WTC11 (cell line): ENCODE results near the gene GOLGA8M. TPM values are rescaled to one million over a fixed set of nuclear protein-coding genes. Genes with fewer than 3 reads are reported as not detected.
"Not testable (repeated sequence)": the region's sequence is repeated elsewhere in the genome, so short reads cannot be mapped to it uniquely, and the experiment has no call there.

Experiments used
- ATAC-seq: fragments of 200-7000 bp; cut with Tn5 transposase; 2 replicates; pipeline ENCODE4 v1.10.0; 2021; ENCODE audit warnings: mild to moderate bottlenecking, moderate library complexity
- CTCF ChIA-PET: fragments of 300-600 bp; sonication (Branson Sonifier 250); formaldehyde crosslinking; loops from one replicate; lab custom pipeline; 2021; ENCODE audit warnings: antibody characterized with exemption; lab: Charles Lee
- POLR2A ChIA-PET: fragments of 350-600 bp; sonication (Branson Sonifier 250); formaldehyde crosslinking; loops from one replicate; lab custom pipeline; 2021; ENCODE audit warnings: antibody characterized with exemption; lab: Charles Lee
- DNase-seq: peaks from one replicate; pipeline ENCODE4 v3.0.0; 2021; ENCODE audit warnings: low spot score
- H3K27ac Mint-ChIP-seq: 2 replicates; pipeline ENCODE4 v1.8.0; 2021; ENCODE audit warnings: mixed read lengths
- H3K27me3 Mint-ChIP-seq: 2 replicates; pipeline ENCODE4 v1.8.0; 2021; ENCODE audit warnings: low read depth, mild to moderate bottlenecking, moderate library complexity, mixed read lengths
- H3K36me3 Mint-ChIP-seq: 2 replicates; pipeline ENCODE4 v1.8.0; 2021; ENCODE audit warnings: mixed read lengths
- H3K4me1 Mint-ChIP-seq: 2 replicates; pipeline ENCODE4 v1.8.0; 2022; ENCODE audit warnings: mixed read lengths
- H3K4me3 Mint-ChIP-seq: 2 replicates; pipeline ENCODE4 v1.8.0; 2021; ENCODE audit warnings: mild to moderate bottlenecking, moderate library complexity, mixed read lengths
- H3K9me3 Mint-ChIP-seq: 2 replicates; pipeline ENCODE4 v1.8.0; 2021; ENCODE audit warnings: mixed read lengths
- total RNA-seq: library from RNA; stranded (reverse); gene quantifications from 3 replicates; pipeline ENCODE4 v1.2.3, GENCODE V29; 2021

GOLGA8M gene
- total RNA-seq, 1 experiment from 2014 or later = not detected

- H3K4me3 Mint-ChIP-seq, H3K36me3 Mint-ChIP-seq, ATAC-seq, CTCF ChIA-PET, H3K27me3 Mint-ChIP-seq, H3K4me1 Mint-ChIP-seq, DNase-seq, H3K9me3 Mint-ChIP-seq, POLR2A ChIA-PET, H3K27ac Mint-ChIP-seq: not testable (repeated sequence)
Observed at GRCh38 chr15:28664575-28664974, 47.6 kb downstream of the GOLGA8M start.

GRCh38 chr15:28663717-28664116 is 48.5 kb downstream of the GOLGA8M start:
- H3K9me3 Mint-ChIP-seq, H3K4me1 Mint-ChIP-seq, H3K36me3 Mint-ChIP-seq, CTCF ChIA-PET, DNase-seq, POLR2A ChIA-PET, H3K27me3 Mint-ChIP-seq, H3K4me3 Mint-ChIP-seq, H3K27ac Mint-ChIP-seq: not testable (repeated sequence)
- peak; percentile 95 for ATAC-seq

GRCh38 chr15:28660750-28661149 is 51.5 kb downstream of the GOLGA8M start:
- peak; percentile 71 for ATAC-seq
- CTCF ChIA-PET, POLR2A ChIA-PET, H3K27ac Mint-ChIP-seq, H3K27me3 Mint-ChIP-seq, H3K4me3 Mint-ChIP-seq, H3K36me3 Mint-ChIP-seq, H3K4me1 Mint-ChIP-seq, H3K9me3 Mint-ChIP-seq, DNase-seq: not testable (repeated sequence)

- H3K9me3 Mint-ChIP-seq, H3K27ac Mint-ChIP-seq, H3K36me3 Mint-ChIP-seq, H3K4me3 Mint-ChIP-seq, CTCF ChIA-PET, DNase-seq, ATAC-seq, H3K27me3 Mint-ChIP-seq, POLR2A ChIA-PET, H3K4me1 Mint-ChIP-seq: not testable (repeated sequence)
Observed at GRCh38 chr15:28656018-28656360, 56.2 kb downstream of the GOLGA8M start.

- H3K4me1 Mint-ChIP-seq, H3K4me3 Mint-ChIP-seq, H3K9me3 Mint-ChIP-seq, H3K36me3 Mint-ChIP-seq, H3K27me3 Mint-ChIP-seq, CTCF ChIA-PET, POLR2A ChIA-PET, ATAC-seq, DNase-seq, H3K27ac Mint-ChIP-seq: not testable (repeated sequence)
Observed at GRCh38 chr15:28655329-28656017, 56.7 kb downstream of the GOLGA8M start.

DNA sequence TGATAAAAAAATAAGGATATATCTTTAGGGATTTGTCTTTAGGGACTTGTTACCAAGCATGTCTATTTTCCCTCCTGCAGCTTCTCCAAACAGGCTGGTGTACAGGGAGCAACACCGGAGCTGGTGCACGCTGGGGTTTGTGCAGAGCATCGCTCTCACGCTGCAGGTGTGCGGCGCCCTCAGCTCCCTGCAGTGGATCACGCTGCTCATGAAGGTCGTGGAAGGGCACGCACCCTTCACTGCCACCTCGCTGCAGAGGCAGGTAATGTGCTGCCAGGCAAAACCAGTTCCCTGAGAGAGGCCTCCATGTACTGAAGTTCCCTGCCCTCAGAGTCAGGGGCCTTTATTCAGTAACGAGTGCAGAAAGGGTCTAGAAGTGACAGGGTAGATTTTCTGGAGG is 58.0 kb downstream of the GOLGA8M start:
- H3K4me1 Mint-ChIP-seq, POLR2A ChIA-PET, H3K9me3 Mint-ChIP-seq, H3K36me3 Mint-ChIP-seq, DNase-seq, ATAC-seq, H3K4me3 Mint-ChIP-seq, H3K27me3 Mint-ChIP-seq, H3K27ac Mint-ChIP-seq, CTCF ChIA-PET: not testable (repeated sequence)

GRCh38 chr15:28652538-28652937 is 59.7 kb downstream of the GOLGA8M start:
- H3K36me3 Mint-ChIP-seq, H3K9me3 Mint-ChIP-seq, DNase-seq, H3K27ac Mint-ChIP-seq, POLR2A ChIA-PET, H3K4me3 Mint-ChIP-seq, H3K4me1 Mint-ChIP-seq, ATAC-seq, H3K27me3 Mint-ChIP-seq, CTCF ChIA-PET: not testable (repeated sequence)

Other genes with a start within 250 kb of the GOLGA8M start
- not detected in 3 replicates for gene GOLGA8G, start 179.4 kb downstream of the GOLGA8M start, total RNA-seq
- not detected in 3 replicates for gene GOLGA6L25, start 158.9 kb downstream of the GOLGA8M start, total RNA-seq
- not detected in 3 replicates for gene GOLGA6L7, start 136.2 kb upstream of the GOLGA8M start, total RNA-seq
- gene APBA2, start 173.6 kb upstream of the GOLGA8M start, total RNA-seq = 11.2 to 14.6 TPM (median 13.9 TPM) in 3 replicates